Stimulated activated CD8-positive, alpha-beta memory T cell treated with anti-CD3 and anti-CD28 coated beads, Interleukin-2, amount 100 ng/mL, for 48 hours (primary cell): ENCODE measurements around the gene DLG2.
"Not testable (repeated sequence)": the region's sequence is repeated elsewhere in the genome, so short reads cannot be mapped to it uniquely, and the experiment has no call there.

Experiments
- DNase-seq, 2 donors: peaks; one replicate each; pipeline ENCODE4 v3.0.0-alpha.2; 2020; ENCODE audit warnings: low read depth in 2 of 2

Gene DLG2

GRCh38 chr11:85340846-85341245 is 286.3 kb downstream of the DLG2 start:
- not testable (repeated sequence) for DNase-seq

DNA sequence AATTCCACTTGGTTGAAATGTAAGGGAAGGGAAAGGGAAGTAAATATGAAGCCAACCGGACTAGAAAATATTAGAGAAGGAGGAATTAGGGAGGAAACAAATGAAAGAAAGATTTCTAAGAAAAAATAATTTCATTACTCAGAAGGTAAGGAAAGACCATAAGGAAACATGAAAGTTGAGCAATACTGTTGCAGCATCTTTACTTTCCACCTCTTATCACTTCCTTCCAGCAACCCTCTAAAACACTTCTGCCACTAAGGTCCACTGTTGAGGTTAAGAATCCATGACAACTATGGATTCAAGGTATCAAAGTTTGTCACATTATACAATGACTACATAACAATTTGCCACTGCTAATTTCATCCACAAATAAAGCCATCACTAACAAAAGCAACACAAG is 308.6 kb downstream of the DLG2 start:
- DNase-seq, result no peak

- no peak for DNase-seq
These were observed 310.2 kb downstream of the DLG2 start for GRCh38 chr11:85316967-85317366.

GRCh38 chr11:85313741-85314140 is 313.4 kb downstream of the DLG2 start:
- no peak for DNase-seq

- DNase-seq, result no peak
These were observed 316.7 kb downstream of the DLG2 start for GRCh38 chr11:85310479-85310878.

- no peak for DNase-seq
These were observed 319.8 kb downstream of the DLG2 start for GRCh38 chr11:85307366-85307765.

- DNase-seq, result no peak
These were observed 325.1 kb downstream of the DLG2 start for GRCh38 chr11:85301895-85302678.

DNA sequence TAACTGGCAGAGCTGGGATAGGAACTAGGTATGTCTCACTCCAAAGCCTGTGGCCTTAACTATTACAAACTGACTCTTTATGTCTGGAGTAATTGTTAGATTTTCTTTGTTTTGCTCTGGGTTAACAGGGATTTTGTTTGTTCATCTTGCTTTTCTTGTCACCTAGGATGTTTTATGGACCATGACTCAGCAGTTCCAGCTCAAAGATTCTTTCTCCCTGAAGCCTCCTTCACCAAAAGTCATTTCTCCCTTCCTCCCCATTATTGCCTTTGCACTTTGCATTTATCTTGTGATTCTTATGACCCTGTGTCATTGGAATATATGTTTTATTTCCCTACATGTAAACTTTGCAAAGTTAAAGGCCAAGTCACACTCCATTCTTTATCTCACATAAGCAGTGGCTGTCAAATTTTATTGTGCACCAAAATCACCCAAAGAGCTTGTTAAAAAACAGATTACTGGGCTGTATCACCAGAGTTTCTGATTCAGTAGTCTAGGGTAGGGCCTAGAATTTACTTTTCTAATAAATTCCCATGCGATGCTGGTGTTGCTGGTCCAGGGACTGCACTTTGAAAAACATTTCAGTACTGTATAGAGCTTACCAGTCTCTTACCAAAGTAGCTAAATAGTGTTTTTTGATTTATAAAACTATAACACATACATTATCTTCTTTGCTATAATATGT is 327.7 kb downstream of the DLG2 start:
- DNase-seq, result no peak

- DNase-seq, result no peak
These were observed 331.4 kb downstream of the DLG2 start for GRCh38 chr11:85295694-85296271.

- DNase-seq, result no peak
These were observed 345.6 kb downstream of the DLG2 start for GRCh38 chr11:85281550-85281949.

- no peak for DNase-seq
These were observed 347.9 kb downstream of the DLG2 start for GRCh38 chr11:85279267-85279666.

DNA sequence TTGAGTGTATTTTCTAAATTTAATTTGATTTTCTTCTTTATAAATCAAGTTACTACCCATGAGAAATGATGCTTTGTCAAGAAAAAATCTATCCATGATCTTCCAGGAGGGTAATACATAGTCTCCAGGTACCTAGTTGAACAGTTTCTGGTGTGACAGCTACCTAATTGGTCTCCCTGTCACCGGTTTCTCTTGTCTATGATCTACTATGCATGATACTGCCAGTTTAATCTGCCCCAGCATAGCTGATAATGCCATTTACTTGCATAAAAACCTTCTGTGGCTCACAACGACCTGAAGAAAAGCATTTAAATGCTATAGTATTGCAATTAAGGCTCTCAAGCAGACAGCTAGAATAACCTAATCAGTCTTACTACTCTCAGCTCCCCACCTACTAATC is 349.5 kb downstream of the DLG2 start:
- DNase-seq, result no peak

- DNase-seq, result no peak
These were observed 350.8 kb downstream of the DLG2 start for GRCh38 chr11:85276332-85276731.

- DNase-seq, result not testable (repeated sequence)
These were observed 356.8 kb downstream of the DLG2 start for GRCh38 chr11:85270315-85270714.

GRCh38 chr11:85269109-85269508 is 358.0 kb downstream of the DLG2 start:
- no peak for DNase-seq

DNA sequence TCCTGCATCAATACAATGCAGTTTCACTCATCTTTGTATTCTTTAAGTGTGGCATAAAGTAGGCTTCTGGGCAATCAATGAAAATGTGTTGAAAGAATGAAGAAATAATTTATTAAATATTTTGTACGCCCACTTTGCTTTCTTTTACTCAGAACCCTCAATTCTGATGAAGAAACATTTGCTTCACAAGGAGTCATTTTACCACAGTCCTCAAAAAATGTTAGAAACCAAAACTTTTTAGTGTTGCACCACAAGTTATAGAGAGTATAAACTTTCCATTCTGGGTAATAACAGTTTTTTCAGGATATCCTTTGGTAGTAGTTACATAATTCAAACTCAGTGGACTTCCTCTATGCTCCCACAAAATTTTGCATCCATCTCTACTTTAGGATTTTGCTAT is 360.5 kb downstream of the DLG2 start:
- no peak for DNase-seq

DNA sequence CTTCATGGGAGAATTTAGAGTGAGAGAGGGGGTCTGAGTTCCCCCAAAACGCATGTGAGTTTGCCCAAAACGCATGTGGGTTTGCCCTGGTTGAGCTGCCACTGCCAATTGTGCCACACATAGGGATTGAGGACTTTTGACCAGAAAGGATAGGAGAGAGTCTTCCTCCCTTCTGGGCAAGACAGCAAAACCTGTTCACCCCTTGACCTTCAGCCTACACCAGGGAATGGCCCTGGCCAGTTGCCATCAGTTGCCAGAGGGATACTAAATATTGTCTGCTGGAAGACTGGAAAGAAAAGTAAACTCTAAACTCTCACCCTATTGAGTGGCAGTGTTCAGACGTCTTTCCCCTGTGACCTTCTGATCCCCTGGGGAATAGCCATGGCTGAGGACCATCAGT is 363.8 kb downstream of the DLG2 start:
- DNase-seq, result no peak

- DNase-seq, result no peak
These were observed 369.3 kb downstream of the DLG2 start for GRCh38 chr11:85257837-85258236.

GRCh38 chr11:85256433-85256832 is 370.7 kb downstream of the DLG2 start:
- DNase-seq, result no peak

GRCh38 chr11:85249482-85249881 is 377.7 kb downstream of the DLG2 start:
- no peak for DNase-seq

GRCh38 chr11:85247797-85248196 is 379.3 kb downstream of the DLG2 start:
- no peak for DNase-seq

DNA sequence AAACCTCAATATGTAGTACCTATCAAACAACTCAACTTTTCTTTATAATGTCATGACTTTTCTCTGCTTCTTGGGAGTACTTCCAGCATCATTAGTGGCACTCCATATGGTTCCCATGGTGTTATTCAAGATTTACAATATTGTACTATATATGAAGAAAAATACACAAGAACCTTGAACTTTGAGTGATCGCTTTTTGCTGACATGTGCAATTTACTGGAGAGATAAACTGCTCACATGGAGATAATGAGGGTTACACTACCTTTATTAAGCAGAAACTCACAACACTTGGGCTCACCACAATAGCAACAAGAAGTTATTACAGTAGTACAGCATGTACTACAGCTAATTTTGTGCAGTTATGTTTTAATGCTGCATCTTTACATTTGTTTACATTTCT is 388.2 kb downstream of the DLG2 start:
- DNase-seq, result no peak

- not testable (repeated sequence) for DNase-seq
These were observed 389.1 kb downstream of the DLG2 start for GRCh38 chr11:85238038-85238437.
